ENCODE data around the gene TMEM214.

The TMEM214 gene

GRCh38 chr2:27001950-27002349 lies 30.8 kb upstream of the TMEM214 start:
- no peaks in the 10 kb centered on the region for H3K4me1 Mint-ChIP-seq
- no peaks in the 10 kb centered on the region for H3K36me3 Mint-ChIP-seq (ENCODE audit: insufficient read depth)
- H3K9me3 Mint-ChIP-seq = no peaks in the 10 kb centered on the region
- H3K27ac Mint-ChIP-seq (ENCODE audit: low read depth) = no peak overlapping the region
- no peak overlapping the region for H3K4me3 Mint-ChIP-seq
- H3K27me3 Mint-ChIP-seq = peaks cover 36% of the 10 kb centered on the region
- DNase-seq (ENCODE audit: low spot score in 2 of 2) (no peak), ATAC-seq (replicated peaks; ENCODE audit: extremely low read depth, poor library complexity, severe bottlenecking) (no peak)

GRCh38 chr2:27003007-27003406 lies 29.8 kb upstream of the TMEM214 start:
- ATAC-seq (replicated peaks; ENCODE audit: extremely low read depth, poor library complexity, severe bottlenecking) = no peak
- H3K9me3 Mint-ChIP-seq = no peaks in the 10 kb centered on the region
- H3K27me3 Mint-ChIP-seq = peaks cover 36% of the 10 kb centered on the region
- no peaks in the 10 kb centered on the region for H3K4me1 Mint-ChIP-seq
- H3K4me3 Mint-ChIP-seq = no peak overlapping the region
- DNase-seq (ENCODE audit: low spot score in 2 of 2) = no peak
- no peak overlapping the region for H3K27ac Mint-ChIP-seq (ENCODE audit: low read depth)
- no peaks in the 10 kb centered on the region for H3K36me3 Mint-ChIP-seq (ENCODE audit: insufficient read depth)

GRCh38 chr2:27003857-27004256 lies 28.9 kb upstream of the TMEM214 start:
- H3K36me3 Mint-ChIP-seq (ENCODE audit: insufficient read depth) = no peaks in the 10 kb centered on the region
- H3K27ac Mint-ChIP-seq (ENCODE audit: low read depth) = no peak overlapping the region
- DNase-seq (ENCODE audit: low spot score in 2 of 2) (no peak), ATAC-seq (replicated peaks; ENCODE audit: extremely low read depth, poor library complexity, severe bottlenecking) (no peak)
- H3K4me3 Mint-ChIP-seq = no peak overlapping the region
- H3K9me3 Mint-ChIP-seq = no peaks in the 10 kb centered on the region
- H3K4me1 Mint-ChIP-seq = no peaks in the 10 kb centered on the region
- H3K27me3 Mint-ChIP-seq = peaks cover 31% of the 10 kb centered on the region

GRCh38 chr2:27006602-27007415 lies 26.0 kb upstream of the TMEM214 start:
- Mint-ChIP-seq H3K27ac (ENCODE audit: low read depth) (no peak overlapping the region), H3K4me3 (no peak overlapping the region), H3K4me1 (no peaks in the 10 kb centered on the region), H3K9me3 (no peaks in the 10 kb centered on the region), H3K27me3 (peaks cover 26% of the 10 kb centered on the region), H3K36me3 (ENCODE audit: insufficient read depth) (peaks cover 2% of the 10 kb centered on the region)
- no peak for ATAC-seq (replicated peaks; ENCODE audit: extremely low read depth, poor library complexity, severe bottlenecking)
- no peak for DNase-seq (ENCODE audit: low spot score in 2 of 2)

- ATAC-seq (replicated peaks; ENCODE audit: extremely low read depth, poor library complexity, severe bottlenecking) (no peak), DNase-seq (ENCODE audit: low spot score in 2 of 2) (no peak)
- Mint-ChIP-seq H3K27ac (ENCODE audit: low read depth) (no peak overlapping the region), H3K27me3 (peaks cover 25% of the 10 kb centered on the region), H3K4me1 (no peaks in the 10 kb centered on the region), H3K36me3 (ENCODE audit: insufficient read depth) (peaks cover 2% of the 10 kb centered on the region), H3K9me3 (no peaks in the 10 kb centered on the region), H3K4me3 (no peak overlapping the region)
These were observed 25.1 kb upstream of the TMEM214 start for GRCh38 chr2:27007416-27008374.

GRCh38 chr2:27008678-27009077 lies 24.1 kb upstream of the TMEM214 start:
- H3K4me3 Mint-ChIP-seq = no peak overlapping the region
- DNase-seq (ENCODE audit: low spot score in 2 of 2) (no peak), ATAC-seq (replicated peaks; ENCODE audit: extremely low read depth, poor library complexity, severe bottlenecking) (no peak)
- peaks cover 15% of the 10 kb centered on the region for H3K27me3 Mint-ChIP-seq
- no peaks in the 10 kb centered on the region for H3K4me1 Mint-ChIP-seq
- H3K9me3 Mint-ChIP-seq = no peaks in the 10 kb centered on the region
- H3K27ac Mint-ChIP-seq (ENCODE audit: low read depth) = no peak overlapping the region
- peaks cover 2% of the 10 kb centered on the region for H3K36me3 Mint-ChIP-seq (ENCODE audit: insufficient read depth)

GRCh38 chr2:27009083-27009482 lies 23.7 kb upstream of the TMEM214 start:
- DNase-seq (ENCODE audit: low spot score in 2 of 2) (no peak), ATAC-seq (replicated peaks; ENCODE audit: extremely low read depth, poor library complexity, severe bottlenecking) (no peak)
- no peaks in the 10 kb centered on the region for H3K4me1 Mint-ChIP-seq

GRCh38 chr2:27009716-27010115 lies 23.0 kb upstream of the TMEM214 start:
- peaks cover 8% of the 10 kb centered on the region for H3K27me3 Mint-ChIP-seq
- H3K27ac Mint-ChIP-seq (ENCODE audit: low read depth) = no peak overlapping the region
- H3K9me3 Mint-ChIP-seq = no peaks in the 10 kb centered on the region
- peaks cover 4% of the 10 kb centered on the region for H3K36me3 Mint-ChIP-seq (ENCODE audit: insufficient read depth)
- ATAC-seq (replicated peaks; ENCODE audit: extremely low read depth, poor library complexity, severe bottlenecking) (no peak), DNase-seq (ENCODE audit: low spot score in 2 of 2) (no peak)
- no peaks in the 10 kb centered on the region for H3K4me1 Mint-ChIP-seq
- no peak overlapping the region for H3K4me3 Mint-ChIP-seq

More at GRCh38 chr2:27009083-27009482, 23.7 kb upstream of the TMEM214 start:
- Mint-ChIP-seq H3K9me3 (no peaks in the 10 kb centered on the region), H3K27ac (ENCODE audit: low read depth) (no peak overlapping the region), H3K27me3 (peaks cover 11% of the 10 kb centered on the region), H3K36me3 (ENCODE audit: insufficient read depth) (peaks cover 2% of the 10 kb centered on the region), H3K4me3 (no peak overlapping the region)

- Mint-ChIP-seq H3K4me3 (no peak overlapping the region), H3K27me3 (peaks cover 6% of the 10 kb centered on the region), H3K36me3 (ENCODE audit: insufficient read depth) (peaks cover 4% of the 10 kb centered on the region), H3K9me3 (no peaks in the 10 kb centered on the region), H3K27ac (ENCODE audit: low read depth) (no peak overlapping the region), H3K4me1 (no peaks in the 10 kb centered on the region)
- ATAC-seq (replicated peaks; ENCODE audit: extremely low read depth, poor library complexity, severe bottlenecking) = no peak
- DNase-seq (ENCODE audit: low spot score in 2 of 2) = no peak
These were observed 22.6 kb upstream of the TMEM214 start for GRCh38 chr2:27010139-27010538.

- no peak overlapping the region for H3K4me3 Mint-ChIP-seq
- H3K9me3 Mint-ChIP-seq = no peaks in the 10 kb centered on the region
- DNase-seq (ENCODE audit: low spot score in 2 of 2) = no peak
- peaks cover 9% of the 10 kb centered on the region for H3K36me3 Mint-ChIP-seq (ENCODE audit: insufficient read depth)
- H3K4me1 Mint-ChIP-seq = no peaks in the 10 kb centered on the region
- ATAC-seq (replicated peaks; ENCODE audit: extremely low read depth, poor library complexity, severe bottlenecking) = no peak
- H3K27ac Mint-ChIP-seq (ENCODE audit: low read depth) = no peak overlapping the region
- no peaks in the 10 kb centered on the region for H3K27me3 Mint-ChIP-seq
These were observed 19.0 kb upstream of the TMEM214 start for GRCh38 chr2:27013738-27014137.

- Mint-ChIP-seq H3K4me3 (no peak overlapping the region), H3K4me1 (no peaks in the 10 kb centered on the region), H3K9me3 (no peaks in the 10 kb centered on the region), H3K36me3 (ENCODE audit: insufficient read depth) (peaks cover 9% of the 10 kb centered on the region), H3K27ac (ENCODE audit: low read depth) (no peak overlapping the region), H3K27me3 (no peaks in the 10 kb centered on the region)
- ATAC-seq (replicated peaks; ENCODE audit: extremely low read depth, poor library complexity, severe bottlenecking) (no peak), DNase-seq (ENCODE audit: low spot score in 2 of 2) (no peak)
These were observed 17.9 kb upstream of the TMEM214 start for GRCh38 chr2:27014771-27015433.

- Mint-ChIP-seq H3K27me3 (no peaks in the 10 kb centered on the region), H3K9me3 (no peaks in the 10 kb centered on the region), H3K4me1 (no peaks in the 10 kb centered on the region), H3K36me3 (ENCODE audit: insufficient read depth) (peaks cover 7% of the 10 kb centered on the region), H3K4me3 (no peak overlapping the region), H3K27ac (ENCODE audit: low read depth) (no peak overlapping the region)
- no peak for ATAC-seq (replicated peaks; ENCODE audit: extremely low read depth, poor library complexity, severe bottlenecking)
- DNase-seq (ENCODE audit: low spot score in 2 of 2) = peak in 1 of 2 donors; percentile 16
These were observed 15.9 kb upstream of the TMEM214 start for GRCh38 chr2:27016801-27017325.
